ENCODE measurements around the gene ENOX1. TPM values are rescaled to one million over a fixed set of nuclear protein-coding genes. Genes with fewer than 3 reads are reported as not detected.

Gene ENOX1
- polyA plus RNA-seq, 2 of the 4 experiments (the other 2 are of a cell fraction) = 0.28 to 0.41 TPM

GRCh38 chr13:43339145-43339804 is 447.5 kb downstream of the ENOX1 start:
- FAIRE-seq (no peak), ATAC-seq (no peak), DNase-seq (ENCODE audit: low read depth in 1 of 2, low spot score in 1 of 2) (no peak)
- Histone ChIP-seq H3K9me3 (no peaks in the 10 kb centered on the region), H3K27ac (no peak overlapping the region), H3K4me3 (no peak overlapping the region), H3K4me2 (no peak overlapping the region), H3K4me1 (no peaks in the 10 kb centered on the region)
- CTCF ChIA-PET = interaction anchor here (1.1 kb wide), 1 partner anchor 10 kb away, joined by 3 read pairs; no protein-coding TSS in a partner anchor
- POLR2A ChIA-PET = no interaction called here
- TF ChIP-seq FOXS1 (CRISPR knock-in tag; IDR thresholded peaks at IDR 0.05) (no peak), FOSB (CRISPR knock-in tag; IDR thresholded peaks at IDR 0.05) (no peak), NFE2L2 (conservative IDR thresholded peaks at IDR 0.05; ENCODE audit: low read length) (no peak), HMGXB4 (CRISPR knock-in tag; IDR thresholded peaks at IDR 0.05; ENCODE audit: borderline replicate concordance) (no peak), CTCF (IDR thresholded peaks at IDR 0.05) (no peak)
- 70% methylated on average over 7 of the region's 7 CpGs for WGBS (ENCODE audit: missing lambda C conversion rate)

GRCh38 chr13:43335764-43336163 is 451.0 kb downstream of the ENOX1 start:
- no peak for TF ChIP-seq ZC3H11A (IDR thresholded peaks at IDR 0.05)
- TF ChIP-seq HOXA7 (CRISPR knock-in tag; IDR thresholded peaks at IDR 0.05) = no peak
- no peak for TF ChIP-seq E2F6 (IDR thresholded peaks at IDR 0.05; ENCODE audit: borderline replicate concordance, low read depth)
- TF ChIP-seq MYC (IDR thresholded peaks at IDR 0.05; ENCODE audit: borderline replicate concordance, low read length) = no peak
- TF ChIP-seq NPAS2 (CRISPR knock-in tag; IDR thresholded peaks at IDR 0.05; ENCODE audit: borderline replicate concordance) = no peak
- TF ChIP-seq CEBPB (IDR thresholded peaks at IDR 0.05) = no peak
- POLR2A ChIA-PET = no interaction called here
- no peak for FAIRE-seq

GRCh38 chr13:43333176-43333575 is 453.6 kb downstream of the ENOX1 start:
- no peak overlapping the region for H3K27ac ChIP-seq
- no peaks in the 10 kb centered on the region for H3K9me3 ChIP-seq
- DNase-seq (ENCODE audit: low read depth in 1 of 2, low spot score in 1 of 2) = no peak
- no peak overlapping the region for H3K4me3 ChIP-seq
- CTCF ChIA-PET = no interaction called here
- no peak for ATAC-seq
- no peaks in the 10 kb centered on the region for H3K4me1 ChIP-seq
- WGBS (ENCODE audit: missing lambda C conversion rate) = 47% methylated on average over 3 of the region's 3 CpGs
- FAIRE-seq = no peak
- no peak overlapping the region for H3K4me2 ChIP-seq
- POLR2A ChIA-PET = no interaction called here
- TF ChIP-seq ZSCAN20 (CRISPR knock-in tag; IDR thresholded peaks at IDR 0.05) = no peak
- no peak for TF ChIP-seq SREBF2 (IDR thresholded peaks at IDR 0.05)
- no peak for TF ChIP-seq MAX (IDR thresholded peaks at IDR 0.05)
- no peak for TF ChIP-seq EP300 (IDR thresholded peaks at IDR 0.05)

More at GRCh38 chr13:43335764-43336163, 451.0 kb downstream of the ENOX1 start:
- Histone ChIP-seq H3K27ac (no peak overlapping the region), H3K4me2 (no peak overlapping the region), H3K4me3 (no peak overlapping the region), H3K9me3 (no peaks in the 10 kb centered on the region), H3K4me1 (no peaks in the 10 kb centered on the region)
- CTCF ChIA-PET = no interaction called here
- ATAC-seq = no peak
- no peak for DNase-seq (ENCODE audit: low read depth in 1 of 2, low spot score in 1 of 2)

- Histone ChIP-seq H3K27ac (no peak overlapping the region), H3K4me1 (no peaks in the 10 kb centered on the region), H3K4me2 (no peak overlapping the region), H3K9me3 (no peaks in the 10 kb centered on the region), H3K4me3 (no peak overlapping the region)
- ChIA-PET CTCF (no interaction called here), POLR2A (no interaction called here)
- WGBS (ENCODE audit: missing lambda C conversion rate) = 52% methylated on average over 6 of the region's 6 CpGs
- FAIRE-seq = no peak
- DNase-seq (ENCODE audit: low read depth in 1 of 2, low spot score in 1 of 2) = no peak
- ATAC-seq = no peak
- no peak for TF ChIP-seq BHLHE40 (IDR thresholded peaks at IDR 0.05; ENCODE audit: low read depth, low read length)
- no peak for TF ChIP-seq SMC3 (IDR thresholded peaks at IDR 0.05)
- no peak for TF ChIP-seq HOXB13 (CRISPR knock-in tag; IDR thresholded peaks at IDR 0.05; ENCODE audit: low read depth)
- no peak for TF ChIP-seq FOSL2 (IDR thresholded peaks at IDR 0.05)
- TF ChIP-seq FOSL2 (CRISPR knock-in tag; IDR thresholded peaks at IDR 0.05) = no peak
- TF ChIP-seq TFCP2L1 (CRISPR knock-in tag; IDR thresholded peaks at IDR 0.05) = no peak
- no peak for TF ChIP-seq MAX (IDR thresholded peaks at IDR 0.05)
- TF ChIP-seq REST (IDR thresholded peaks at IDR 0.05) = no peak
- no peak for TF ChIP-seq ZSCAN20 (CRISPR knock-in tag; IDR thresholded peaks at IDR 0.05)
- no peak for TF ChIP-seq NR3C1 (IDR thresholded peaks at IDR 0.05)
These were observed 455.1 kb downstream of the ENOX1 start for GRCh38 chr13:43331672-43332071.
